Measurements from ENCODE around the gene EPHB2. TPM values are rescaled to one million over a fixed set of nuclear protein-coding genes. Genes with fewer than 3 reads are reported as not detected.

The EPHB2 gene
- polyA plus RNA-seq, 2 of the 4 experiments (the other 2 are of a cell fraction), result 13.0 to 35.3 TPM

DNA sequence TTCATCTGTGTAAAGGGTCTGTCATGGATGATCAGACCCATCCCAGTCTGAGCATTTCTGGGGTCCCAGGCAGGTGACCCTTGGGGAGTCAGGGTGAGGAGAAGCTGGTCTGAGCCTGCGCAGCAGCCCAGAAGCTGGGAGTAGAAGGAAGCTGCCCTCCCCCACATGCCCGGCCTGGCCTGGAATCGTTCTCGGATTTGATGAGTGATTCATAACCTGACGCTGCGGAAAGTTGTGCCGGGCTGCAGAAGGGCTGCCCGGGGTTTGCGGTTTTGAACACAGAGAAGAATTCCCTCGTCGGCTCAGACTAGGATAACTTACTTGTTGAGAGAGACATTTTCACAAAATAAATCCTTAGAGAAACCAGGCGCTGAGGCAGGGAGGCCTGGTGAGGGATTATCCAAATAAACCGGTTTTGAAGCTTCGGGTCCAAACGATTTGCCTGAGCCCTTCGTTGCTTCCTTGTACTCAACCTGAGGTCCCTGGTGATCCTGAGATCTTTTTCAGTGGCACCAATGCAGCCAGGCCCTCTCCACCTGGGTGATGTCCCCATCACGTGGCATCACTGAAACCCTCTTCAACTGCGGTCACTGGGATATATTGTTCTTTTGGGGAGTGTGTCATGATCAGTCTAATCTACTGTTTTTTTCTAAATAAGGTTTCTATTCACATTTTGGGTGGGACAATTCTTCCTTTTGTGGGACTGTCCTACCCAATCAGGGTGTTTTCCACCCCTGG lies 29.2 kb downstream of the EPHB2 start (continued):
- TF ChIP-seq FOSL2 (IDR thresholded peaks at IDR 0.05) (no peak), FOSL2 (CRISPR knock-in tag; IDR thresholded peaks at IDR 0.05) (peak; percentile 81), MYC (IDR thresholded peaks at IDR 0.05; ENCODE audit: borderline replicate concordance, low read length) (0 out of 2 replicates have a peak, but pooled peaks have one; percentile 20), EHF (CRISPR knock-in tag; IDR thresholded peaks at IDR 0.05) (no peak), RFX5 (IDR thresholded peaks at IDR 0.05) (no peak), NFE2L2 (conservative IDR thresholded peaks at IDR 0.05; ENCODE audit: low read length) (0 out of 2 replicates have a peak, but pooled peaks have one; percentile 8), FOSB (CRISPR knock-in tag; IDR thresholded peaks at IDR 0.05) (no peak), MAFK (IDR thresholded peaks at IDR 0.05; ENCODE audit: partially characterized antibody) (peak; percentile 71), HOXB5 (CRISPR knock-in tag; IDR thresholded peaks at IDR 0.05) (no peak), SREBF2 (IDR thresholded peaks at IDR 0.05) (no peak), NR3C1 (IDR thresholded peaks at IDR 0.05) (no peak), BHLHE40 (IDR thresholded peaks at IDR 0.05; ENCODE audit: low read depth, low read length) (no peak), CHD2 (IDR thresholded peaks at IDR 0.05; ENCODE audit: low read length, partially characterized antibody) (no peak), POLR2AphosphoS2 (conservative IDR thresholded peaks at IDR 0.05; ENCODE audit: low read length) (no peak), ESRRA (IDR thresholded peaks at IDR 0.05; ENCODE audit: borderline replicate concordance, low read length) (no peak), RARB (CRISPR knock-in tag; IDR thresholded peaks at IDR 0.05) (no peak), KDM5A (IDR thresholded peaks at IDR 0.05) (no peak), POLR2A (IDR thresholded peaks at IDR 0.05; ENCODE audit: low read length) (no peak), MAZ (IDR thresholded peaks at IDR 0.05; ENCODE audit: borderline replicate concordance, low read depth, low read length) (no peak), TFCP2L1 (CRISPR knock-in tag; IDR thresholded peaks at IDR 0.05) (no peak)
- TF ChIP-seq, protein P1, sequence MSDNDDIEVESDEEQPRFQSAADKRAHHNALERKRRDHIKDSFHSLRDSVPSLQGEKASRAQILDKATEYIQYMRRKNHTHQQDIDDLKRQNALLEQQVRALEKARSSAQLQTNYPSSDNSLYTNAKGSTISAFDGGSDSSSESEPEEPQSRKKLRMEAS (IDR thresholded peaks at IDR 0.05), result peak; percentile 61
- TF ChIP-seq, protein P2, sequence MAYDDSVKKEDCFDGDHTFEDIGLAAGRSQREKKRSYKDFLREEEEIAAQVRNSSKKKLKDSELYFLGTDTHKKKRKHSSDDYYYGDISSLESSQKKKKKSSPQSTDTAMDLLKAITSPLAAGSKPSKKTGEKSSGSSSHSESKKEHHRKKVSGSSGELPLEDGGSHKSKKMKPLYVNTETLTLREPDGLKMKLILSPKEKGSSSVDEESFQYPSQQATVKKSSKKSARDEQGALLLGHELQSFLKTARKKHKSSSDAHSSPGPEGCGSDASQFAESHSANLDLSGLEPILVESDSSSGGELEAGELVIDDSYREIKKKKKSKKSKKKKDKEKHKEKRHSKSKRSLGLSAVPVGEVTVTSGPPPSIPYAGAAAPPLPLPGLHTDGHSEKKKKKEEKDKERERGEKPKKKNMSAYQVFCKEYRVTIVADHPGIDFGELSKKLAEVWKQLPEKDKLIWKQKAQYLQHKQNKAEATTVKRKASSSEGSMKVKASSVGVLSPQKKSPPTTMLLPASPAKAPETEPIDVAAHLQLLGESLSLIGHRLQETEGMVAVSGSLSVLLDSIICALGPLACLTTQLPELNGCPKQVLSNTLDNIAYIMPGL (CRISPR knock-in tag; IDR thresholded peaks at IDR 0.05; ENCODE audit: borderline replicate concordance), result no peak
- TF ChIP-seq, protein P3, sequence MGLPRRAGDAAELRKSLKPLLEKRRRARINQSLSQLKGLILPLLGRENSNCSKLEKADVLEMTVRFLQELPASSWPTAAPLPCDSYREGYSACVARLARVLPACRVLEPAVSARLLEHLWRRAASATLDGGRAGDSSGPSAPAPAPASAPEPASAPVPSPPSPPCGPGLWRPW (IDR thresholded peaks at IDR 0.05), result no peak
- TF ChIP-seq, protein P4, sequence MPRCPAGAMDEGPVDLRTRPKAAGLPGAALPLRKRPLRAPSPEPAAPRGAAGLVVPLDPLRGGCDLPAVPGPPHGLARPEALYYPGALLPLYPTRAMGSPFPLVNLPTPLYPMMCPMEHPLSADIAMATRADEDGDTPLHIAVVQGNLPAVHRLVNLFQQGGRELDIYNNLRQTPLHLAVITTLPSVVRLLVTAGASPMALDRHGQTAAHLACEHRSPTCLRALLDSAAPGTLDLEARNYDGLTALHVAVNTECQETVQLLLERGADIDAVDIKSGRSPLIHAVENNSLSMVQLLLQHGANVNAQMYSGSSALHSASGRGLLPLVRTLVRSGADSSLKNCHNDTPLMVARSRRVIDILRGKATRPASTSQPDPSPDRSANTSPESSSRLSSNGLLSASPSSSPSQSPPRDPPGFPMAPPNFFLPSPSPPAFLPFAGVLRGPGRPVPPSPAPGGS (IDR thresholded peaks at IDR 0.05), result no peak

DNA sequence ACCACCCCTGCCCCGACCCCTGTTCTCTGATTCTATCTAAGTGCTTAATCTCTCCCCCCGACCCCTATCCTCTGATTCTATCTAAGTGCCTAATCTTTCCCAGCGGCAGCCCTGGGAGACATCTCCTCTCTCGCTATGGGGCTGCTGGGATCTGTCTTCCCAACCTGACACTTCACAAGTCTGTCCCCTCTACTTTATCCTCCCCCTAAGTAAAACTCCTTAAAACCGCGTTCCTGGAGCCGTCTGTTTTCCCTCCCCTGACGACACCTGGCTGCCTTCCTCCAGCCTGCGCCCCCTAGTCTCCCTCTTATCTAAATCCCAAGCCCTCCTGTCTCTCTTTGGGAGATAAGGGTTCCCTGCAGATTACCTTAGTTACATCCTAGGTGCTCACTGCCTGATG lies 30.5 kb downstream of the EPHB2 start:
- Histone ChIP-seq H3K4me1 (peaks cover 94% of the 10 kb centered on the region), H3K4me3 (no peak overlapping the region), H3K4me2 (no peak overlapping the region; the same call in 2 of the 3 replicates), H3K9me3 (no peaks in the 10 kb centered on the region), H3K27ac (peak overlapping the region; percentile 95 to 97)
- POLR2A ChIA-PET, result no interaction called here
- WGBS (ENCODE audit: missing lambda C conversion rate), result 80% methylated on average over 9 of the region's 9 CpGs
- TF ChIP-seq, protein P5, sequence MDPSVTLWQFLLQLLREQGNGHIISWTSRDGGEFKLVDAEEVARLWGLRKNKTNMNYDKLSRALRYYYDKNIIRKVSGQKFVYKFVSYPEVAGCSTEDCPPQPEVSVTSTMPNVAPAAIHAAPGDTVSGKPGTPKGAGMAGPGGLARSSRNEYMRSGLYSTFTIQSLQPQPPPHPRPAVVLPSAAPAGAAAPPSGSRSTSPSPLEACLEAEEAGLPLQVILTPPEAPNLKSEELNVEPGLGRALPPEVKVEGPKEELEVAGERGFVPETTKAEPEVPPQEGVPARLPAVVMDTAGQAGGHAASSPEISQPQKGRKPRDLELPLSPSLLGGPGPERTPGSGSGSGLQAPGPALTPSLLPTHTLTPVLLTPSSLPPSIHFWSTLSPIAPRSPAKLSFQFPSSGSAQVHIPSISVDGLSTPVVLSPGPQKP (IDR thresholded peaks at IDR 0.05; ENCODE audit: low read depth, low read length), result no peak
- TF ChIP-seq NFE2L2 (conservative IDR thresholded peaks at IDR 0.05; ENCODE audit: low read length), result no peak
- no peak for TF ChIP-seq RFX5 (IDR thresholded peaks at IDR 0.05)
- TF ChIP-seq, protein P1 (IDR thresholded peaks at IDR 0.05), result no peak
- no peak for TF ChIP-seq BHLHE40 (IDR thresholded peaks at IDR 0.05; ENCODE audit: low read depth, low read length)
- TF ChIP-seq, protein P6, sequence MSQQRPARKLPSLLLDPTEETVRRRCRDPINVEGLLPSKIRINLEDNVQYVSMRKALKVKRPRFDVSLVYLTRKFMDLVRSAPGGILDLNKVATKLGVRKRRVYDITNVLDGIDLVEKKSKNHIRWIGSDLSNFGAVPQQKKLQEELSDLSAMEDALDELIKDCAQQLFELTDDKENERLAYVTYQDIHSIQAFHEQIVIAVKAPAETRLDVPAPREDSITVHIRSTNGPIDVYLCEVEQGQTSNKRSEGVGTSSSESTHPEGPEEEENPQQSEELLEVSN (IDR thresholded peaks at IDR 0.05; ENCODE audit: borderline replicate concordance, low read depth), result no peak
- TF ChIP-seq NPAS2 (CRISPR knock-in tag; IDR thresholded peaks at IDR 0.05; ENCODE audit: borderline replicate concordance), result no peak
- TF ChIP-seq MAZ (IDR thresholded peaks at IDR 0.05; ENCODE audit: borderline replicate concordance, low read depth, low read length), result no peak
- no peak for TF ChIP-seq ESRRA (IDR thresholded peaks at IDR 0.05; ENCODE audit: borderline replicate concordance, low read length)
- TF ChIP-seq ZNF302 (CRISPR knock-in tag; IDR thresholded peaks at IDR 0.05), result no peak
- TF ChIP-seq TP53 (CRISPR knock-in tag; IDR thresholded peaks at IDR 0.05), result no peak
- TF ChIP-seq, protein P3 (IDR thresholded peaks at IDR 0.05), result no peak
- no peak for TF ChIP-seq HOXA7 (CRISPR knock-in tag; IDR thresholded peaks at IDR 0.05)
- CTCF ChIA-PET, result interaction anchor here (2.0 kb wide), 1 partner anchor 37 kb away, joined by 9 read pairs; no protein-coding TSS in a partner anchor
- FAIRE-seq (no peak), ATAC-seq (no peak), DNase-seq (ENCODE audit: low read depth in 1 of 2, low spot score in 1 of 2) (no peak)
